Measurements from ENCODE around the gene FTCD. TPM values are rescaled to one million over a fixed set of nuclear protein-coding genes. Genes with fewer than 3 reads are reported as not detected.

Gene FTCD, protein sequence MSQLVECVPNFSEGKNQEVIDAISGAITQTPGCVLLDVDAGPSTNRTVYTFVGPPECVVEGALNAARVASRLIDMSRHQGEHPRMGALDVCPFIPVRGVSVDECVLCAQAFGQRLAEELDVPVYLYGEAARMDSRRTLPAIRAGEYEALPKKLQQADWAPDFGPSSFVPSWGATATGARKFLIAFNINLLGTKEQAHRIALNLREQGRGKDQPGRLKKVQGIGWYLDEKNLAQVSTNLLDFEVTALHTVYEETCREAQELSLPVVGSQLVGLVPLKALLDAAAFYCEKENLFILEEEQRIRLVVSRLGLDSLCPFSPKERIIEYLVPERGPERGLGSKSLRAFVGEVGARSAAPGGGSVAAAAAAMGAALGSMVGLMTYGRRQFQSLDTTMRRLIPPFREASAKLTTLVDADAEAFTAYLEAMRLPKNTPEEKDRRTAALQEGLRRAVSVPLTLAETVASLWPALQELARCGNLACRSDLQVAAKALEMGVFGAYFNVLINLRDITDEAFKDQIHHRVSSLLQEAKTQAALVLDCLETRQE
- 0.21 TPM for total RNA-seq (2021; ENCODE audit: unreplicated experiment)
- polyA plus RNA-seq (2012; ENCODE audit: insufficient read length) = not detected
- Bru-seq, nascent RNA = percentile 17 among the genes with signal in this experiment
- percentile 12 among the genes with signal in this experiment for BruChase-seq, experiment 1, labeled RNA remaining after a 2-hour chase
- percentile 24 among the genes with signal in this experiment for BruChase-seq, experiment 2, labeled RNA remaining after a 6-hour chase
- long read RNA-seq = 0 reads

DNA sequence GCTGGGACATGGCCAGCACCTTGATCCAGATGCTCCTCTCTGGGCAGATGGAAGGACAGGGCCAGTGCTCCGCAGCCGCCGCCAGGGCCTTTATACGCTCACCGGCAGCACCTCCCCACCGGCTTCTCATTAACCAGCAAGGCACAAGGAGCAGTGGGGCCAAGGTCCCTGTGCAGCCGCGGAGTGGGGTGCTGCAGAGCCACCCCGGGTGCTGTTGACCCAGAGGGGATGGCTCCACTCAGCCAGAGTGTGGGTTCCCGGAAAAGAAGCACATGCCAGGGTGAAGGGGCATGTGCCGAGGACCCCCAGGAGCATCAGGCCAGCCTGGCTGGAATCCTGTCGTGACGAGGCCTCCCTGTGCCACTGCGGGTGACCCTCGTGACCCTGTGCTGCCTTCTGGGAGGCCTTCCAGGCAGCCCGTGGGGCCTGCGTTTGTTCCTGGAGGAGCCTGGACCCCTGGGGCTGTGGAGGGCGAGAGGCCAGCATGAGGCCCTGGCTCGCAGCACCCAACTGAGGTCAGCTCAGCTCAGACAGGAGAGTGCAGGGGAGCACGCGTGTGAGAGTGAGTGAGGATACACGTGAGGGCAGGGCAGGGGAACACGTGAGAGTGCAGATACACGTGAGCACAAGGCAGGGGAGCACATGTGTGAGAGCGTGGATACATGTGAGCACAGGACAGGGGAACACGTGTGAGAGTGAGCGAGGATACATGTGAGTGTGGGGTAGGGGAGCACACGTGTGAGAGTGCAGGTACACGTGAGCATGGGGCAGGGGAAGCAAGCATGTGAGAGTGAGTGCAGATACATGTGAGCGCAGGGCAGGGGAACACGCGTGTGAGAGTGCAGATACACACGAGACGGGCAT lies at the start of gene FTCD:
Gene FTCD, minus strand, starts transcription at position 66 of the 864 bp plus-strand sequence. Its CDS starts 56 bp downstream, at position 10.
- Histone ChIP-seq H3K27me3 (ENCODE audit: control insufficient read depth, insufficient read depth, low read length) (no peaks in the 10 kb centered on the region), H3K4me3 (ENCODE audit: low read depth in 2 of 2, low read length in 2 of 2) (no peak within 1 kb of the TSS), H3K36me3 (ENCODE audit: control insufficient read depth, insufficient read depth, low read length) (no peaks in the 10 kb centered on the region), H3K9me3 (ENCODE audit: control insufficient read depth, insufficient read depth, low read depth, low read length) (no peaks in the 10 kb centered on the region), H3K4me1 (ENCODE audit: control insufficient read depth, insufficient read depth, low read length) (no peaks in the 10 kb centered on the region), H3K27ac (ENCODE audit: low read length) (no peak within 1 kb of the TSS)
- DNase-seq (ENCODE audit: low read depth, low spot score) (no peak), ATAC-seq (no peak)
- ChIA-PET CTCF (no interaction called here), POLR2A (no interaction called here)
- no TSS peak for BruUV-seq (replicated peaks)
- in situ Hi-C loops (cut with HindIII; ENCODE audit: low pct_unique_long_range_greater_than_20kb, low sequenced_read_pairs) (no loop called here), intact Hi-C loops (cut with micrococcal nuclease; ENCODE audit: unreplicated experiment) (no loop called here)
- TF ChIP-seq SIN3A (IDR thresholded peaks at IDR 0.05; ENCODE audit: borderline replicate concordance, insufficient read depth, low read depth, low read length) (no peak), POLR2AphosphoS5 (IDR thresholded peaks at IDR 0.05; ENCODE audit: low read depth, low read length) (no peak), TCF7L2 (IDR thresholded peaks at IDR 0.05; ENCODE audit: low read depth, low read length) (no peak)
- TF ChIP-seq, protein P1, sequence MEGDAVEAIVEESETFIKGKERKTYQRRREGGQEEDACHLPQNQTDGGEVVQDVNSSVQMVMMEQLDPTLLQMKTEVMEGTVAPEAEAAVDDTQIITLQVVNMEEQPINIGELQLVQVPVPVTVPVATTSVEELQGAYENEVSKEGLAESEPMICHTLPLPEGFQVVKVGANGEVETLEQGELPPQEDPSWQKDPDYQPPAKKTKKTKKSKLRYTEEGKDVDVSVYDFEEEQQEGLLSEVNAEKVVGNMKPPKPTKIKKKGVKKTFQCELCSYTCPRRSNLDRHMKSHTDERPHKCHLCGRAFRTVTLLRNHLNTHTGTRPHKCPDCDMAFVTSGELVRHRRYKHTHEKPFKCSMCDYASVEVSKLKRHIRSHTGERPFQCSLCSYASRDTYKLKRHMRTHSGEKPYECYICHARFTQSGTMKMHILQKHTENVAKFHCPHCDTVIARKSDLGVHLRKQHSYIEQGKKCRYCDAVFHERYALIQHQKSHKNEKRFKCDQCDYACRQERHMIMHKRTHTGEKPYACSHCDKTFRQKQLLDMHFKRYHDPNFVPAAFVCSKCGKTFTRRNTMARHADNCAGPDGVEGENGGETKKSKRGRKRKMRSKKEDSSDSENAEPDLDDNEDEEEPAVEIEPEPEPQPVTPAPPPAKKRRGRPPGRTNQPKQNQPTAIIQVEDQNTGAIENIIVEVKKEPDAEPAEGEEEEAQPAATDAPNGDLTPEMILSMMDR (IDR thresholded peaks at IDR 0.05) = no peak
- TF ChIP-seq, protein P2, sequence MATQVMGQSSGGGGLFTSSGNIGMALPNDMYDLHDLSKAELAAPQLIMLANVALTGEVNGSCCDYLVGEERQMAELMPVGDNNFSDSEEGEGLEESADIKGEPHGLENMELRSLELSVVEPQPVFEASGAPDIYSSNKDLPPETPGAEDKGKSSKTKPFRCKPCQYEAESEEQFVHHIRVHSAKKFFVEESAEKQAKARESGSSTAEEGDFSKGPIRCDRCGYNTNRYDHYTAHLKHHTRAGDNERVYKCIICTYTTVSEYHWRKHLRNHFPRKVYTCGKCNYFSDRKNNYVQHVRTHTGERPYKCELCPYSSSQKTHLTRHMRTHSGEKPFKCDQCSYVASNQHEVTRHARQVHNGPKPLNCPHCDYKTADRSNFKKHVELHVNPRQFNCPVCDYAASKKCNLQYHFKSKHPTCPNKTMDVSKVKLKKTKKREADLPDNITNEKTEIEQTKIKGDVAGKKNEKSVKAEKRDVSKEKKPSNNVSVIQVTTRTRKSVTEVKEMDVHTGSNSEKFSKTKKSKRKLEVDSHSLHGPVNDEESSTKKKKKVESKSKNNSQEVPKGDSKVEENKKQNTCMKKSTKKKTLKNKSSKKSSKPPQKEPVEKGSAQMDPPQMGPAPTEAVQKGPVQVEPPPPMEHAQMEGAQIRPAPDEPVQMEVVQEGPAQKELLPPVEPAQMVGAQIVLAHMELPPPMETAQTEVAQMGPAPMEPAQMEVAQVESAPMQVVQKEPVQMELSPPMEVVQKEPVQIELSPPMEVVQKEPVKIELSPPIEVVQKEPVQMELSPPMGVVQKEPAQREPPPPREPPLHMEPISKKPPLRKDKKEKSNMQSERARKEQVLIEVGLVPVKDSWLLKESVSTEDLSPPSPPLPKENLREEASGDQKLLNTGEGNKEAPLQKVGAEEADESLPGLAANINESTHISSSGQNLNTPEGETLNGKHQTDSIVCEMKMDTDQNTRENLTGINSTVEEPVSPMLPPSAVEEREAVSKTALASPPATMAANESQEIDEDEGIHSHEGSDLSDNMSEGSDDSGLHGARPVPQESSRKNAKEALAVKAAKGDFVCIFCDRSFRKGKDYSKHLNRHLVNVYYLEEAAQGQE (IDR thresholded peaks at IDR 0.05; ENCODE audit: insufficient read depth in 1 of 2, low read depth in 2 of 2, low read length in 1 of 2) = no peak

DNA sequence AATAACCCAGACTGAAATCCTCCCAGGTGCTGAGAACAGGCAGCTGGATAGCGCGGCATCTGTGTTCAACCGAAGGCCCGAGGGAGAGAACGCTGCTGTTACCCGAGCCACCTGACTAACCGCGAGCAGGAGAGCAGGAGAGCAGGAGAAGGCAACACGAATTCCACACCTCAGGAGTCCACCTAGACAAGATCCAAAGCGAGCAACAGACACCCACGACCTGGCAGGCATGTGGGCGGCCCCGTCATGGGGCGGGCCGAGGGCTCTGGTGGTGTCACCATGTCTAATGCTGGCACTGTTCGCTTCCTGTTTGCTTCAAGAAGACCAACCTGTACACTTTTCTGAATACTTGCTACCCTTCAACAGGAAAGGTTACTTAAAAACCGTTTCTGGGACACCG lies 49.8 kb upstream of the FTCD start:
- ChIA-PET CTCF (no interaction called here), POLR2A (no interaction called here)
- no TSS peak for BruUV-seq (replicated peaks)
- Histone ChIP-seq H3K36me3 (ENCODE audit: control insufficient read depth, insufficient read depth, low read length) (peaks cover 3% of the 10 kb centered on the region), H3K9me3 (ENCODE audit: control insufficient read depth, insufficient read depth, low read depth, low read length) (no peaks in the 10 kb centered on the region), H3K27ac (ENCODE audit: low read length) (no peak overlapping the region), H3K4me3 (ENCODE audit: low read depth in 2 of 2, low read length in 2 of 2) (no peak overlapping the region), H3K4me1 (ENCODE audit: control insufficient read depth, insufficient read depth, low read length) (no peaks in the 10 kb centered on the region), H3K27me3 (ENCODE audit: control insufficient read depth, insufficient read depth, low read length) (no peaks in the 10 kb centered on the region)
- intact Hi-C loops (cut with micrococcal nuclease; ENCODE audit: unreplicated experiment) = no loop called here
- in situ Hi-C loops (cut with HindIII; ENCODE audit: low pct_unique_long_range_greater_than_20kb, low sequenced_read_pairs) = no loop called here
- TF ChIP-seq, protein P2 (IDR thresholded peaks at IDR 0.05; ENCODE audit: insufficient read depth in 1 of 2, low read depth in 2 of 2, low read length in 1 of 2) = no peak
- no peak for TF ChIP-seq SIN3A (IDR thresholded peaks at IDR 0.05; ENCODE audit: borderline replicate concordance, insufficient read depth, low read depth, low read length)
- TF ChIP-seq POLR2AphosphoS5 (IDR thresholded peaks at IDR 0.05; ENCODE audit: low read depth, low read length) = no peak
- no peak for TF ChIP-seq TCF7L2 (IDR thresholded peaks at IDR 0.05; ENCODE audit: low read depth, low read length)
- TF ChIP-seq, protein P1 (IDR thresholded peaks at IDR 0.05) = no peak
- DNase-seq (ENCODE audit: low read depth, low spot score) = no peak
- no peak for ATAC-seq

All from Panc1 (cell line).